ENCODE data around the gene RABL6.
"Not testable (repeated sequence)": the region's sequence is repeated elsewhere in the genome, so short reads cannot be mapped to it uniquely, and the experiment has no call there.

Gene RABL6

GRCh38 chr9:136796775-136797347, 10.9 kb upstream of the RABL6 start:
- not testable (repeated sequence) for H3K9me3 Mint-ChIP-seq, H3K27ac Mint-ChIP-seq, H3K4me3 Mint-ChIP-seq, DNase-seq
- Mint-ChIP-seq H3K36me3 (ENCODE audit: low read depth) (peaks cover 18% of the 10 kb centered on the region), H3K4me1 (ENCODE audit: low read depth) (peaks cover 36% of the 10 kb centered on the region), H3K27me3 (peaks cover 11% of the 10 kb centered on the region)

- Mint-ChIP-seq H3K4me1 (ENCODE audit: low read depth) (peaks cover 26% of the 10 kb centered on the region), H3K27ac (no peak overlapping the region)
These were observed 9.1 kb upstream of the RABL6 start for GRCh38 chr9:136798708-136799078.

GRCh38 chr9:136799079-136799853, 8.5 kb upstream of the RABL6 start:
- Mint-ChIP-seq H3K27me3 (peaks cover 16% of the 10 kb centered on the region), H3K4me3 (no peak overlapping the region), H3K27ac (no peak overlapping the region)

More at GRCh38 chr9:136798708-136799078, 9.1 kb upstream of the RABL6 start:
- Mint-ChIP-seq H3K36me3 (ENCODE audit: low read depth) (peaks cover 3% of the 10 kb centered on the region), H3K27me3 (peaks cover 16% of the 10 kb centered on the region), H3K4me3 (no peak overlapping the region), H3K9me3 (no peaks in the 10 kb centered on the region)
- no peak for DNase-seq

GRCh38 chr9:136799854-136800657, 7.7 kb upstream of the RABL6 start:
- DNase-seq = peak; percentile 92
- Mint-ChIP-seq H3K36me3 (ENCODE audit: low read depth) (peaks cover 4% of the 10 kb centered on the region), H3K27ac (peak overlapping the region; percentile 71), H3K4me3 (peak overlapping the region; percentile 75), H3K9me3 (no peaks in the 10 kb centered on the region), H3K4me1 (ENCODE audit: low read depth) (peaks cover 26% of the 10 kb centered on the region), H3K27me3 (peaks cover 16% of the 10 kb centered on the region)

More at GRCh38 chr9:136799079-136799853, 8.5 kb upstream of the RABL6 start:
- peaks cover 26% of the 10 kb centered on the region for H3K4me1 Mint-ChIP-seq (ENCODE audit: low read depth)
- peaks cover 6% of the 10 kb centered on the region for H3K36me3 Mint-ChIP-seq (ENCODE audit: low read depth)
- H3K9me3 Mint-ChIP-seq = no peaks in the 10 kb centered on the region
- no peak for DNase-seq

GRCh38 chr9:136802321-136802720, 5.4 kb upstream of the RABL6 start:
- peaks cover 11% of the 10 kb centered on the region for H3K36me3 Mint-ChIP-seq (ENCODE audit: low read depth)
- no peaks in the 10 kb centered on the region for H3K9me3 Mint-ChIP-seq
- H3K4me3 Mint-ChIP-seq = no peak overlapping the region
- no peak for DNase-seq
- H3K27me3 Mint-ChIP-seq = peaks cover 14% of the 10 kb centered on the region
- H3K4me1 Mint-ChIP-seq (ENCODE audit: low read depth) = peaks cover 30% of the 10 kb centered on the region
- no peak overlapping the region for H3K27ac Mint-ChIP-seq

- H3K27ac Mint-ChIP-seq, H3K9me3 Mint-ChIP-seq, DNase-seq, H3K4me3 Mint-ChIP-seq: not testable (repeated sequence)
- H3K36me3 Mint-ChIP-seq (ENCODE audit: low read depth) = peaks cover 11% of the 10 kb centered on the region
- peaks cover 30% of the 10 kb centered on the region for H3K4me1 Mint-ChIP-seq (ENCODE audit: low read depth)
- H3K27me3 Mint-ChIP-seq = peaks cover 14% of the 10 kb centered on the region
These were observed 4.7 kb upstream of the RABL6 start for GRCh38 chr9:136803009-136803550.

GRCh38 chr9:136803551-136804508, 3.9 kb upstream of the RABL6 start:
- peaks cover 30% of the 10 kb centered on the region for H3K4me1 Mint-ChIP-seq (ENCODE audit: low read depth)
- no peak overlapping the region for H3K4me3 Mint-ChIP-seq
- no peak overlapping the region for H3K27ac Mint-ChIP-seq
- DNase-seq = peak; percentile 27
- H3K9me3 Mint-ChIP-seq = no peaks in the 10 kb centered on the region
- H3K27me3 Mint-ChIP-seq = peaks cover 14% of the 10 kb centered on the region
- H3K36me3 Mint-ChIP-seq (ENCODE audit: low read depth) = peaks cover 14% of the 10 kb centered on the region

- DNase-seq = no peak
These were observed 3.1 kb upstream of the RABL6 start for GRCh38 chr9:136804509-136805206.

GRCh38 chr9:136805207-136805740, 2.5 kb upstream of the RABL6 start:
- DNase-seq = no peak
- Mint-ChIP-seq H3K36me3 (ENCODE audit: low read depth) (peaks cover 28% of the 10 kb centered on the region), H3K27me3 (peaks cover 11% of the 10 kb centered on the region), H3K4me1 (ENCODE audit: low read depth) (peaks cover 38% of the 10 kb centered on the region), H3K4me3 (no peak overlapping the region), H3K27ac (no peak overlapping the region), H3K9me3 (no peaks in the 10 kb centered on the region)

More at GRCh38 chr9:136804509-136805206, 3.1 kb upstream of the RABL6 start:
- Mint-ChIP-seq H3K36me3 (ENCODE audit: low read depth) (peaks cover 22% of the 10 kb centered on the region), H3K27ac (no peak overlapping the region), H3K4me1 (ENCODE audit: low read depth) (peaks cover 36% of the 10 kb centered on the region), H3K27me3 (peaks cover 14% of the 10 kb centered on the region), H3K4me3 (no peak overlapping the region), H3K9me3 (no peaks in the 10 kb centered on the region)

- Mint-ChIP-seq H3K36me3 (ENCODE audit: low read depth) (peaks cover 33% of the 10 kb centered on the region), H3K4me1 (ENCODE audit: low read depth) (peaks cover 33% of the 10 kb centered on the region), H3K27ac (no peak overlapping the region), H3K27me3 (peaks cover 6% of the 10 kb centered on the region), H3K4me3 (peak overlapping the region; percentile 87), H3K9me3 (no peaks in the 10 kb centered on the region)
- no peak for DNase-seq
These were observed 1.7 kb upstream of the RABL6 start for GRCh38 chr9:136806067-136806466.

GRCh38 chr9:136806631-136807201, 1.0 kb upstream of the RABL6 start:
- H3K36me3 Mint-ChIP-seq (ENCODE audit: low read depth) = peaks cover 40% of the 10 kb centered on the region
- DNase-seq = peak; percentile 28
- H3K9me3 Mint-ChIP-seq = no peaks in the 10 kb centered on the region
- H3K27ac Mint-ChIP-seq = peak overlapping the region; percentile 93
- peaks cover 31% of the 10 kb centered on the region for H3K4me1 Mint-ChIP-seq (ENCODE audit: low read depth)
- peak overlapping the region; percentile 87 for H3K4me3 Mint-ChIP-seq
- H3K27me3 Mint-ChIP-seq = peaks cover 6% of the 10 kb centered on the region

- Mint-ChIP-seq H3K36me3 (ENCODE audit: low read depth) (peaks cover 54% of the 10 kb centered on the region), H3K27me3 (no peaks in the 10 kb centered on the region), H3K27ac (peak overlapping the region; percentile 82), H3K9me3 (no peaks in the 10 kb centered on the region), H3K4me3 (peak overlapping the region; percentile 82), H3K4me1 (ENCODE audit: low read depth) (peaks cover 41% of the 10 kb centered on the region)
- peak; percentile 74 for DNase-seq
These were observed 492 bp downstream of the RABL6 start for GRCh38 chr9:136808075-136808805.
